ENCODE data around the gene TAT.
"Not testable (repeated sequence)": the region's sequence is repeated elsewhere in the genome, so short reads cannot be mapped to it uniquely, and the experiment has no call there.

- TF ChIP-seq CTCF (conservative IDR thresholded peaks at IDR 0.05; ENCODE audit: low read depth, low read length); EZH2 (IDR thresholded peaks at IDR 0.05; ENCODE audit: borderline replicate concordance, low read depth, low read length, poor library complexity, severe bottlenecking): not testable (repeated sequence)
Observed at GRCh38 chr16:71614956-71615355, 38.1 kb upstream of the TAT start.

Measured in A673 (cell line).